ENCODE measurements around the gene SMOC2.

DNA sequence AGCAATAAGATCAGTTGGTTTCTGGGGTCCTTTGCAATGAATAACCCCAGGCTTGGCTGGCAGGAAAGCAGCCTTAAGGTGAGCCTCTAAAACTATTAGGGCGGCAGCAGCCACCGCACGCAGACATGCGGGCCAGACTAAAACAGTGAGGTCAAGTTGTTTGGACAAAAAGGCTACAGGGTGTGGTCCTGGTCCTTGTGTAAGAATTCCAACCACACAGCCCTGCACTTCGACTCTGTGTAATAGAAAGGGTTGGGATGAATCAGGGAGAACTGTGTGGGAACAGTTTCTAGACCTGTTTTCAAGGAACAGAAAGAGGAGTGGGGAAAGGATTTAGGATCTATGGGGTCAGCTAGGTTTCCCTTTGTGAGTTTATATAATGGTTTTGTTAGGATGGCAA lies 237.6 kb downstream of the SMOC2 start:
- no peak for TF ChIP-seq GATA2 (IDR thresholded peaks at IDR 0.05; ENCODE audit: low read depth, low read length)
- no peak for TF ChIP-seq GATA3 (IDR thresholded peaks at IDR 0.05; ENCODE audit: low read depth, low read length)

Data from SH-SY5Y (cell line).